ENCODE results near the gene STAT6.

The STAT6 gene, protein sequence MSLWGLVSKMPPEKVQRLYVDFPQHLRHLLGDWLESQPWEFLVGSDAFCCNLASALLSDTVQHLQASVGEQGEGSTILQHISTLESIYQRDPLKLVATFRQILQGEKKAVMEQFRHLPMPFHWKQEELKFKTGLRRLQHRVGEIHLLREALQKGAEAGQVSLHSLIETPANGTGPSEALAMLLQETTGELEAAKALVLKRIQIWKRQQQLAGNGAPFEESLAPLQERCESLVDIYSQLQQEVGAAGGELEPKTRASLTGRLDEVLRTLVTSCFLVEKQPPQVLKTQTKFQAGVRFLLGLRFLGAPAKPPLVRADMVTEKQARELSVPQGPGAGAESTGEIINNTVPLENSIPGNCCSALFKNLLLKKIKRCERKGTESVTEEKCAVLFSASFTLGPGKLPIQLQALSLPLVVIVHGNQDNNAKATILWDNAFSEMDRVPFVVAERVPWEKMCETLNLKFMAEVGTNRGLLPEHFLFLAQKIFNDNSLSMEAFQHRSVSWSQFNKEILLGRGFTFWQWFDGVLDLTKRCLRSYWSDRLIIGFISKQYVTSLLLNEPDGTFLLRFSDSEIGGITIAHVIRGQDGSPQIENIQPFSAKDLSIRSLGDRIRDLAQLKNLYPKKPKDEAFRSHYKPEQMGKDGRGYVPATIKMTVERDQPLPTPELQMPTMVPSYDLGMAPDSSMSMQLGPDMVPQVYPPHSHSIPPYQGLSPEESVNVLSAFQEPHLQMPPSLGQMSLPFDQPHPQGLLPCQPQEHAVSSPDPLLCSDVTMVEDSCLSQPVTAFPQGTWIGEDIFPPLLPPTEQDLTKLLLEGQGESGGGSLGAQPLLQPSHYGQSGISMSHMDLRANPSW

DNA sequence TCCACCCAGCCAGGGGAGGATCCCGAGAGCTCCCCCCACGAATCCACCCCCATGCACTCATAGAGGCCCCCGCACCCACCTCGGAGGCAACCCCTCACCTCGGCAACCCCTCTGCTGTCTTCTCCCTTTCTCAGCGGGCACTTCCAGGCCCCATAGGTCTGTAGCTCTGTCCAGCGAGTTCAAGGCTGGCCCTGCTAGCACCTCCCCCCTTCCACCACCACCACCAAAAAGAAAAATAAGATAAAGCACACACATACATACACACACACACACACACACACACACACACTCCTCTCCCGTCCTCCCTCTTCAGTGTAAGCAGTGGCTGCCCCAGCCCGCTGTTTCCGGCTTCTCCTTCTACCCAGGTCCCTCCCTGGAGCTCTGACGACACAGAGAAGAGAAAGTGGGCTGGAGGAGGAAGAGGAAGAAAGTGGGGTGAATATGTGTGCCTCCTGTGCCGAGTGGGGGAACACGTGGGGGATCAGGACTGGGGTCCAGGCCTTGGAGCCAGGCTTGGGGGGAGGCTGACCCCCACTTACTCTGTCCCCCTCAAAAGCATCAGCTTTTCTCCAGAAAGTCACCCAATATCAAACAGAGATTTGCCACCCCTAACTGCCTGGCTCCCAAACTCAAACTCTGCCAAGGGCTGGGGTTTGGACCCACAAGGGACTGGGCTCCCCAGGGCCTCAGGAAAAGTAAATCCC lies at the start of gene STAT6:
Gene STAT6 (minus strand): TSS at position 332 of the 704 bp plus-strand sequence. CDS start 3,084 bp downstream, outside the sequence.
- TF ChIP-seq EZH2 (IDR thresholded peaks at IDR 0.05) (no peak), POLR2AphosphoS5 (IDR thresholded peaks at IDR 0.05; ENCODE audit: borderline replicate concordance, low read depth, low read length) (peak; percentile 77), FOXP2 (optimal IDR thresholded peaks at IDR 0.05; ENCODE audit: control extremely low read depth, extremely low read length, insufficient read depth) (no peak)
- Histone ChIP-seq H3K36me3 (ENCODE audit: insufficient read depth, low read length) (no peaks in the 10 kb centered on the region; the same call in 1 of the 2 replicates), H3K9me3 (ENCODE audit: low read depth, low read length) (no peaks in the 10 kb centered on the region), H3K9ac (ENCODE audit: insufficient read length) (peak within 1 kb of the TSS; percentile 82), H3K4me3 (peak within 1 kb of the TSS; percentile 93), H3K27ac (peak within 1 kb of the TSS; percentile 90)
- no peak for DNase-seq (ENCODE audit: low read depth, low spot score)

DNA sequence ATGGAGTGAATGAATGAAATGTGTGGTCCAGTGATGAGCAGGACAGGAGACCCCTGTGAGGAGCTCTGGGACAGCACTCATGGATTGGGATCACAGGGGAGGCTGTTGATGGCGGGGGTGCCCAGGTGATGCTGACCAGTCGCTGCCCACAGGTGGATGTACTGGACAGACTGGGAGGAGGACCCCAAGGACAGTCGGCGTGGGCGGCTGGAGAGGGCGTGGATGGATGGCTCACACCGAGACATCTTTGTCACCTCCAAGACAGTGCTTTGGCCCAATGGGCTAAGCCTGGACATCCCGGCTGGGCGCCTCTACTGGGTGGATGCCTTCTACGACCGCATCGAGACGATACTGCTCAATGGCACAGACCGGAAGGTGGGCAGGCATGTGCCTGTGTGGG lies 49.6 kb upstream of the STAT6 start:
- Histone ChIP-seq H3K9me3 (ENCODE audit: low read depth, low read length) (no peaks in the 10 kb centered on the region), H3K9ac (ENCODE audit: insufficient read length) (no peak overlapping the region), H3K4me3 (no peak overlapping the region), H3K27ac (no peak overlapping the region), H3K36me3 (ENCODE audit: insufficient read depth, low read length) (peaks cover 62% of the 10 kb centered on the region; the same call in 1 of the 2 replicates)
- no peak for DNase-seq (ENCODE audit: low read depth, low spot score)
- TF ChIP-seq EZH2 (IDR thresholded peaks at IDR 0.05) (no peak), FOXP2 (optimal IDR thresholded peaks at IDR 0.05; ENCODE audit: control extremely low read depth, extremely low read length, insufficient read depth) (no peak), POLR2AphosphoS5 (IDR thresholded peaks at IDR 0.05; ENCODE audit: borderline replicate concordance, low read depth, low read length) (no peak)

DNA sequence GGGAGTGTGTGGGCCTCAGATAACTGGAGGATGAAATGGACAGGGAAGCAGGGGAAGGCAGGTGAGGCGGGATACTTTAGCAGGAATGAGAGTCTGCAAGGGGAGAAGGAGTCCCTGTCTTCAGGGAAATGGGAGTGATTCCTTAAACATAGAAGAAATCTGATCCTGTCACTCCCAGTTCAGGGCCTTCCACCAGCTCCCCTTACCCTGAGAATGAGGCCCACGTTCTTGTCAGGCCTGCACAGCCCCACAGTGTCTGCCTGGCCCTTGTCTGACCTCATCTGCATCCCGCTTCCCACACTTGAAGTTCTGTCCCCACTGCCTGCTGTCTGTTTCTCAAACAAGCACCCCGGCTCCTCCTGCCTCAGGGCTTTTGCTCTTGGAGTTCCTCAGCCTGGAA lies 48.9 kb upstream of the STAT6 start:
- no peak for TF ChIP-seq FOXP2 (optimal IDR thresholded peaks at IDR 0.05; ENCODE audit: control extremely low read depth, extremely low read length, insufficient read depth)
- TF ChIP-seq POLR2AphosphoS5 (IDR thresholded peaks at IDR 0.05; ENCODE audit: borderline replicate concordance, low read depth, low read length): no peak
- TF ChIP-seq EZH2 (IDR thresholded peaks at IDR 0.05): no peak
- H3K9me3 ChIP-seq (ENCODE audit: low read depth, low read length): no peaks in the 10 kb centered on the region
- no peak overlapping the region for H3K4me3 ChIP-seq
- H3K9ac ChIP-seq (ENCODE audit: insufficient read length): no peak overlapping the region
- no peak overlapping the region for H3K27ac ChIP-seq
- peaks cover 62% of the 10 kb centered on the region; the same call in 1 of the 2 replicates for H3K36me3 ChIP-seq (ENCODE audit: insufficient read depth, low read length)
- no peak for DNase-seq (ENCODE audit: low read depth, low spot score)

DNA sequence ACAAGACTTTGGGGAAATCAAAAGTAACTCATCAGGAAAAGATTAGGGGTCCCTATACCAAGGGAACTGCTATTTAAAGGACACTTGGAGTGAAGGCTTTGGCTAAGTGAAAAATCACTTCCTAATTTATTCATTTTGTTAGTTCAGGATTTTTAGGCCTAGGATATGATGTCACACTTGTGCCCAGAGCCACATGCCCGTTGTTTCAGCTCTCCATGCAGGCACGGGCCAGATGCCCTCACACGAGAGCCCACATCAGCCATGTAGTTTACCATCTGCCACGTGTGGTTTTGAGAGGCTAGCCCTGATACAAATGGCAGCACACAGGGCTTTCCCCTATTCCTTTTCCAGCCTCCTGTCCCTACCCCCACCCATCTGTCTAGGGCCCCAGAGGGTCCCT lies 48.1 kb upstream of the STAT6 start:
- TF ChIP-seq EZH2 (IDR thresholded peaks at IDR 0.05): no peak
- no peak for TF ChIP-seq POLR2AphosphoS5 (IDR thresholded peaks at IDR 0.05; ENCODE audit: borderline replicate concordance, low read depth, low read length)
- no peak for TF ChIP-seq FOXP2 (optimal IDR thresholded peaks at IDR 0.05; ENCODE audit: control extremely low read depth, extremely low read length, insufficient read depth)
- peaks cover 61% of the 10 kb centered on the region; the same call in 1 of the 2 replicates for H3K36me3 ChIP-seq (ENCODE audit: insufficient read depth, low read length)
- DNase-seq (ENCODE audit: low read depth, low spot score): no peak

DNA sequence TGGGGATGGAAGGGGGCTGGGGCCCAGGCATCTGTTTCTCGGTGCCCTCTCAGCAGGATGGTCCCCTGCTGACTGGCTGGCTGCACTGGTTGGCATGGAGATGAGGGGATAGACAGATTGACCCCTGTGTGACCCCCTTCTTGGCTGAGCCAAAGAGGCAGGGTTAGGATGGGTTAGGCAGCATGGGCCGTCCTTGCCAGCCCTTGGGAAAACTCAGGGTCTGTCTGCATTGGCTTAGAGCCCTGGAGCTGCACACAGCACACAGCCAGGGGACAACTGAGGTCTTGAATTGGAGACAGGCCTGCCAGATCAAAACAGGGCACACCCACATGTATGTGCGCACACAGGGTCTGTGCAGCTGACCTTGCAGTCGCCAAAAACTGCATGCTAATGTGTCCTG lies 47.5 kb upstream of the STAT6 start:
- Histone ChIP-seq H3K36me3 (ENCODE audit: insufficient read depth, low read length) (peaks cover 57% of the 10 kb centered on the region; the same call in 1 of the 2 replicates), H3K4me3 (no peak overlapping the region), H3K27ac (no peak overlapping the region), H3K9me3 (ENCODE audit: low read depth, low read length) (no peaks in the 10 kb centered on the region), H3K9ac (ENCODE audit: insufficient read length) (no peak overlapping the region)
- DNase-seq (ENCODE audit: low read depth, low spot score): no peak
- TF ChIP-seq FOXP2 (optimal IDR thresholded peaks at IDR 0.05; ENCODE audit: control extremely low read depth, extremely low read length, insufficient read depth) (no peak), EZH2 (IDR thresholded peaks at IDR 0.05) (no peak), POLR2AphosphoS5 (IDR thresholded peaks at IDR 0.05; ENCODE audit: borderline replicate concordance, low read depth, low read length) (no peak)

More for the DNA sequence above, 48.1 kb upstream of the STAT6 start:
- Histone ChIP-seq H3K4me3 (no peak overlapping the region), H3K27ac (no peak overlapping the region), H3K9me3 (ENCODE audit: low read depth, low read length) (no peaks in the 10 kb centered on the region), H3K9ac (ENCODE audit: insufficient read length) (no peak overlapping the region)

DNA sequence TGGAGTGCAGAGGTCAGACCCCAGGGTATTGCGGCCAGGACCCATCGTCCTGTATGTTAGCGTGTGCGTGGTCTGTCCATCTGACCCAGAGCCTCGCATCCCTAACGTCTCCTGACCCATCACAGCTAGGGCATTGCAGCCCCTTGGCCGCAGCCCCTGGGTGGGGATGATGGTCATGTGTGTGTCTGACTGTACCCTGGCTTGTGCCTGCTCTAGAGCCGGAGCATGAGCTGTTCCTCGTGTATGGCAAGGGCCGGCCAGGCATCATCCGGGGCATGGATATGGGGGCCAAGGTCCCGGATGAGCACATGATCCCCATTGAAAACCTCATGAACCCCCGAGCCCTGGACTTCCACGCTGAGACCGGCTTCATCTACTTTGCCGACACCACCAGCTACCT lies 47.0 kb upstream of the STAT6 start:
- H3K4me3 ChIP-seq: no peak overlapping the region
- no peak for DNase-seq (ENCODE audit: low read depth, low spot score)
- H3K36me3 ChIP-seq (ENCODE audit: insufficient read depth, low read length): peaks cover 57% of the 10 kb centered on the region; the same call in 1 of the 2 replicates
- no peak for TF ChIP-seq FOXP2 (optimal IDR thresholded peaks at IDR 0.05; ENCODE audit: control extremely low read depth, extremely low read length, insufficient read depth)
- TF ChIP-seq EZH2 (IDR thresholded peaks at IDR 0.05): no peak
- TF ChIP-seq POLR2AphosphoS5 (IDR thresholded peaks at IDR 0.05; ENCODE audit: borderline replicate concordance, low read depth, low read length): no peak
- no peak overlapping the region for H3K27ac ChIP-seq
- no peak overlapping the region for H3K9ac ChIP-seq (ENCODE audit: insufficient read length)
- H3K9me3 ChIP-seq (ENCODE audit: low read depth, low read length): no peaks in the 10 kb centered on the region

DNA sequence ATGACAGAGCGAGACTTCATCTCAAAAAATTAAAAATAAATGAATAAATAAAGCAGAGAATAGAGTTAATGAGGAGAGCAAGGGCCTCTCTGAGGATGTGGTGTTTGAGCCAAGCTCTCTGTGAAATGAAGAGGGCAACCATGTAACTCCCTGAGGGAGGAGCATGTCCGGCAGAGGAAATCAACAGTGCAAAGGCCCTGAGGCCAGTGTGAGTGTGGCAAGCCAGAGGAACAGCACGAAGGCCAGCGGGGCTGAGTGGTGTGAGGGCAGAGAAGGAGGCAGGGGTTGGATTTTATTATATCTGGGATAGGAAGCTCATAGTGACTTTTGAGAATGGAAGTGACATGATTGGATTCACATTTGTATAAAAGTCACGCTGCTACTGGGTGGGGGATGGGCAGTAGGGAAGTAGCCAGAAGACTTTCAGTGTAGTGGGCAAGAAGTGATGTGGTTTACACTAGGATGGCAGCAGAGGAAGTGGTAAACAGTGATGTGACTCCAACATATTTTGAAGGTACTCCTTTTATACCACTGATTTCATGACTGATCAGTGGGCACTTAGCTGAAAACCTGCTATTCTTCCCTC lies 46.5 kb upstream of the STAT6 start:
- no peak overlapping the region for H3K27ac ChIP-seq
- no peak overlapping the region for H3K4me3 ChIP-seq
- H3K9me3 ChIP-seq (ENCODE audit: low read depth, low read length): no peaks in the 10 kb centered on the region
- no peak for DNase-seq (ENCODE audit: low read depth, low spot score)
- no peak overlapping the region for H3K9ac ChIP-seq (ENCODE audit: insufficient read length)
- no peak for TF ChIP-seq POLR2AphosphoS5 (IDR thresholded peaks at IDR 0.05; ENCODE audit: borderline replicate concordance, low read depth, low read length)
- no peak for TF ChIP-seq FOXP2 (optimal IDR thresholded peaks at IDR 0.05; ENCODE audit: control extremely low read depth, extremely low read length, insufficient read depth)
- no peak for TF ChIP-seq EZH2 (IDR thresholded peaks at IDR 0.05)
- H3K36me3 ChIP-seq (ENCODE audit: insufficient read depth, low read length): peaks cover 54% of the 10 kb centered on the region; the same call in 1 of the 2 replicates
